ENCODE data around the gene ARPC2. TPM values are rescaled to one million over a fixed set of nuclear protein-coding genes. Genes with fewer than 3 reads are reported as not detected.

Gene ARPC2
- total RNA-seq, 1 donor from 2014 or later = 515 TPM

DNA sequence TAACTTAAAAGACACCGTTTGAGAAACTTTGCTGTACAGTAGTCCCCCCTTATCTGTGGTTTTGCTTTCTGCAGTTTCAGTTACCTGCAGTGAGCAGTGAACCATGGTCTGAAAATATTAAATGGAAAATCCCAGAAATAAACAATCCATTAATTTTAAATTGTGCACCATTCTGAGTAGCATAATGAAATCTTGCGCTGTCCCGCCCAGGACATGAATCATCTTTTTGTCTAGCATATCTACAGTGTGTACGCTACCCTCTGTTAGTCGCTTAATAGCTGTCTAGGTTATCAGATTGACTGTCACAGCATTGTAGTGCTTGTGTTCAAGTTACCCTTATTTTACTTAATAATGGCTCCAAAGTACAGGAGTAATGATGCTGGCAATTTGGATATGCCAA is 6.1 kb downstream of the ARPC2 start:
- H3K27me3 Mint-ChIP-seq = no peaks in the 10 kb centered on the region
- peaks cover 76% of the 10 kb centered on the region for H3K4me1 Mint-ChIP-seq
- H3K36me3 Mint-ChIP-seq (ENCODE audit: low read depth) = peaks cover 81% of the 10 kb centered on the region
- DNase-seq = no peak
- no peaks in the 10 kb centered on the region for H3K9me3 Mint-ChIP-seq
- intact Hi-C loops (cut with micrococcal nuclease) = no loop called here
- H3K27ac Mint-ChIP-seq = peak overlapping the region; percentile 49
- H3K4me3 Mint-ChIP-seq = peak overlapping the region; percentile 89

DNA sequence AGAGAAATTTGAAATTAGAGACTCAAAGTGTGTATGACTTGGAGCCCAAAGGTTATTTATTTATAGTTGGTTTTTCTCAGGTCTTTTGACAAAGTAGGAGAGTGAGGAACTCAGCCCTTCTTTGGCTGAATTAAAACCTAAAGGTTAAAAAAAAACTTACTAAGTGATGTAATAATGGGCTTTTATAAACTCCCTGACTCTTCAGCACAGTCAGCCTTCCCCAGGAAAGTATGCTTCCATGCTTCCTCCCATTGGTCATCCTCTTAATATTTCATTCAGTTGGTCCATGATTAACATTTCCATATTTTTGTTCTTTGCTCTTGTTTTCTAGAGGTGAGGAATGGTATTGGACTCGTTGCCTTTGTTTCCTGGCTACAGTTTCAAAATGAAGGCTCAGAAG is 7.2 kb downstream of the ARPC2 start:
- intact Hi-C loops (cut with micrococcal nuclease) = no loop called here
- H3K9me3 Mint-ChIP-seq = no peaks in the 10 kb centered on the region
- peaks cover 84% of the 10 kb centered on the region for H3K4me1 Mint-ChIP-seq
- no peak for DNase-seq
- no peaks in the 10 kb centered on the region for H3K27me3 Mint-ChIP-seq
- peak overlapping the region; percentile 87 for H3K27ac Mint-ChIP-seq
- peak overlapping the region; percentile 66 for H3K4me3 Mint-ChIP-seq
- H3K36me3 Mint-ChIP-seq (ENCODE audit: low read depth) = peaks cover 83% of the 10 kb centered on the region

DNA sequence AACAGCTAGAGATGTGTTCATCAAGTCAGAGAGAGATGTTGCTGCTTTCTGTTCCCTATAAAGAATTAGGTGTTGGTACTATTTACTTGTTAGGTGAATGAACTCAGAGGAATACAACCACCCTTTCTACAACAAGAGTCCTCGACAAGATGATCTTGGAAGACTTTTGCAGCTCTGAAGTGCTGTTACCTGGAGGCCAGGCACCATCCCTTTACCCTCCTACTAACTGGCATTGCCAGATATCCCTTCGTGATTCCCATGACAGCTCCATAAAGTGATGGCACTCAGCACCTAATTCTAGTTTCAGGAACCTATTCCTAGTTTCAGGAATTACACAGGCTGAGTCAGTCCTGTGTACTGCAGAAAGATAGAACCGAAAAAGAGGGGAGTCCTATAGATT is 9.9 kb downstream of the ARPC2 start:
- Mint-ChIP-seq H3K27me3 (no peaks in the 10 kb centered on the region), H3K4me1 (peaks cover 76% of the 10 kb centered on the region), H3K36me3 (ENCODE audit: low read depth) (peaks cover 78% of the 10 kb centered on the region), H3K27ac (peak overlapping the region; percentile 80), H3K4me3 (peak overlapping the region; percentile 48), H3K9me3 (peaks cover 4% of the 10 kb centered on the region)
- intact Hi-C loops (cut with micrococcal nuclease) = no loop called here
- no peak for DNase-seq

DNA sequence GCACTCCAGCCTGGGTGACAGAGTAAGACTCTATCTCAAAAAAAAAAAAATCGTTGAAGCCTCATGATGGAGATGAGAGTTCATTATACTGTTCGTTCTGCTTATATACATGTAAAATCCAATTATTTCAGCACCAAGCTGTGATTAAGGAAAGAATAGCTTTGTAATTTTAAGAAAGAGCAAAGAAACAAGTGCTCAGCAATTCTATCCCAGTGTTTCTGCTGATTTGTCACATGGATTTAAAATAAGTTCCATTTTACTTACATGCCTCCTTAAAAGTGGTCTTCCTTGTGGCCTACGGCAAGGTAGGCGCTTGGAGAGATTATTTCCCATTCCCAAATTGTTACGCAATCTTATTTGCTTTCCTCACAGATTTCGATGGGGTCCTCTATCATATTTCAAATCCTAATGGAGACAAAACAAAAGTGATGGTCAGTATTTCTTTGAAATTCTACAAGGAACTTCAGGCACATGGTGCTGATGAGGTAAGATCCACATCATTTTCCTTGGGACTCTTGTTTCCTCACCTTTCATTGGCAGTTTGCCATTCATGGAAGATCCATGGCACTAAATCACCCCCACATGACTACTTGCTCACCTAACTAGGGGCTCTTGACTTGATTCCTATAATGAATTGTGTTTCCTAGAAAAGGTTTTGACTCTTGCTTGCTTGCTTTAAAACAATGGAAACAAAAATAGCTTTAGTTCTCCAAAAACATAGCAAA is 11.5 kb downstream of the ARPC2 start:
- Mint-ChIP-seq H3K4me3 (peak overlapping the region; percentile 80), H3K36me3 (ENCODE audit: low read depth) (peaks cover 83% of the 10 kb centered on the region), H3K4me1 (peaks cover 62% of the 10 kb centered on the region), H3K9me3 (peaks cover 4% of the 10 kb centered on the region), H3K27me3 (no peaks in the 10 kb centered on the region), H3K27ac (peak overlapping the region; percentile 93)
- intact Hi-C loops (cut with micrococcal nuclease) = loop anchor here (1.0 to 2.0 kb wide), 4 partner anchors 10 to 42 kb away; partner anchors contain the start of genes AAMP and PNKD
- no peak for DNase-seq

DNA sequence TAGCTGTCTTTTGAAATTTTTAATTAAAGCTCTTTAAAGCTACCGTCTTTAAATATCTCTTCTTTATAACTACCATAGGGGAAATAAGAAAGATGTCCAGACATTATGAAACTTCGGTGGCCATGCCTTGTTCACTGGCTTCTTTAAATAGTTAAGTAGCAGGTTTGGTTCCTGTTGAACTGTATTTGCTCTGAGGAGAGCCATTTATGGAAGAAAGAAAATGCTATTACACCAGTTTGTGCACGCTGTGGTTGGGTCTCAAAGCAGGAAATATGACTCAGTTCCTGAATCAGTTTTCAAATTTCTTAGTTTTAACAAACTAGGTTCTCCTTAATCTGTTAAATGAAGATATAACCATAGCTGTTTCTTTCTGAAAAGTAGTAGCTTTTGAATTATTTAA is 12.2 kb downstream of the ARPC2 start:
- Mint-ChIP-seq H3K4me1 (peaks cover 58% of the 10 kb centered on the region), H3K27me3 (no peaks in the 10 kb centered on the region), H3K9me3 (peaks cover 4% of the 10 kb centered on the region), H3K36me3 (ENCODE audit: low read depth) (peaks cover 84% of the 10 kb centered on the region), H3K4me3 (peak overlapping the region; percentile 80), H3K27ac (peak overlapping the region; percentile 93)
- intact Hi-C loops (cut with micrococcal nuclease) = loop anchor here (1.0 to 2.0 kb wide), 4 partner anchors 11 to 43 kb away; partner anchors contain the start of genes AAMP and PNKD
- DNase-seq = peak; percentile 85

DNA sequence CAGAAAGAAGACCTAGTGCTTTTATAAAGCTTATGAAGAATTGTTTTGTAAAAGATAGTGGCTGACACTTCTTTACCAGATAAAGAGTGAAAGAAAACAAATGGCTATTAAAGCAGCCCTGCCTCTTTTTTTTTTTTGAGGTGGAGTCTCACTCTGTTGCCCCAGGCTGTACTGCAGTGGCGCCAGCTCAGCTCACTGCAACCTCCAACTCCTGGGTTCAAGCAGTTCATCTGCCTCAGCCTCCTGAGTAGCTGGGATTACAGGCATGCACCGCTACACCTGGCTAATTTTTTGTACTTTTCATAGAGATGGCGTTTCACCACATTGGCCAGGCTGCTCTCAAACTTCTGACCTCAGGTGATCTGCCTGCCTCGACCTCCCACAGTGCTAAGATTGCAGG is 12.9 kb downstream of the ARPC2 start:
- Mint-ChIP-seq H3K36me3 (ENCODE audit: low read depth) (peaks cover 84% of the 10 kb centered on the region), H3K4me3 (peak overlapping the region; percentile 77), H3K9me3 (peaks cover 4% of the 10 kb centered on the region), H3K27me3 (no peaks in the 10 kb centered on the region), H3K4me1 (peaks cover 52% of the 10 kb centered on the region), H3K27ac (peak overlapping the region; percentile 91)
- intact Hi-C loops (cut with micrococcal nuclease) = loop anchor here (1.0 to 2.0 kb wide), 4 partner anchors 12 to 44 kb away; partner anchors contain the start of genes AAMP and PNKD
- DNase-seq = peak; percentile 71

DNA sequence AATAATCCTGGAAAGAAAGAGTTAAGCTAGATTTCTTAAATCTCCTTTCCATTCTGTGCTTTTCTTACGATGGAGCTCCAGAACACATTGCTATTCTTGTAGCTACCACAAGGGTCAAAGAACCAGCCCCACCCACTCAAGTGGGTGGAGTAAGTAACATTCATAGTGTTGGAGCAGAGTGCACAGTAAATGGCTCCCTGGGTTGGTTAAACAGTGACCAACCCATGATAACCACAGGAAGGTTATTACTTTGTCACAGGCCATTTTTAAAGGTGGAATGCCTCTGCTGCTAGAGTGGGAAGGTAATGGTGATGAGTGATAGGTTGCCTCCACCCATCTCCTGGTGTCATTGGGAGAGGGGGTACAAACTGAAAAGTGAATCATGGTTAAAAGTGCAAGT is 13.9 kb downstream of the ARPC2 start:
- H3K36me3 Mint-ChIP-seq (ENCODE audit: low read depth) = peaks cover 83% of the 10 kb centered on the region
- intact Hi-C loops (cut with micrococcal nuclease) = no loop called here
- H3K27ac Mint-ChIP-seq = peak overlapping the region; percentile 91
- peaks cover 4% of the 10 kb centered on the region for H3K9me3 Mint-ChIP-seq
- H3K27me3 Mint-ChIP-seq = no peaks in the 10 kb centered on the region
- H3K4me1 Mint-ChIP-seq = peaks cover 43% of the 10 kb centered on the region
- DNase-seq = peak; percentile 78
- H3K4me3 Mint-ChIP-seq = peak overlapping the region; percentile 77

DNA sequence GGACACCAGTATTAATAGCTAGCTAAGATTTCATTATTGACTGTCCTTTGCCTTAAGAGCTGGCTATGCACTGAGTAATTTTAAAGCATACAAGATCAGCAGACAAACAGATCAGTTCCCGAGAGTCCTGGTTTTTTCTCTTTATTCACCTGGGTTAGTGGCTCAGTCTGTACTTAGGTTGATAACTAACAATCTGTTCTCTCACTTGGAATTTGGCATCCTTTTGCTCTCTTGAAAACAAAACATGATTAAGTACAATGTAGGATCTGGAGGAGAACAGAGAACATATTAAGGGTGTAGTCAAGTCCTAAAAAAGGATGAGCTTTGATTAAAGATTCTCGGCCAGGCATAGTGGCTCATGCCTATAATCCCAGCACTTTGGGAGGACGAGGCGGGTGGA is 16.6 kb downstream of the ARPC2 start:
- peaks cover 4% of the 10 kb centered on the region for H3K9me3 Mint-ChIP-seq
- H3K4me3 Mint-ChIP-seq = no peak overlapping the region
- intact Hi-C loops (cut with micrococcal nuclease) = no loop called here
- no peak for DNase-seq
- H3K27me3 Mint-ChIP-seq = no peaks in the 10 kb centered on the region
- peaks cover 27% of the 10 kb centered on the region for H3K4me1 Mint-ChIP-seq
- H3K27ac Mint-ChIP-seq = peak overlapping the region; percentile 62
- peaks cover 83% of the 10 kb centered on the region for H3K36me3 Mint-ChIP-seq (ENCODE audit: low read depth)

DNA sequence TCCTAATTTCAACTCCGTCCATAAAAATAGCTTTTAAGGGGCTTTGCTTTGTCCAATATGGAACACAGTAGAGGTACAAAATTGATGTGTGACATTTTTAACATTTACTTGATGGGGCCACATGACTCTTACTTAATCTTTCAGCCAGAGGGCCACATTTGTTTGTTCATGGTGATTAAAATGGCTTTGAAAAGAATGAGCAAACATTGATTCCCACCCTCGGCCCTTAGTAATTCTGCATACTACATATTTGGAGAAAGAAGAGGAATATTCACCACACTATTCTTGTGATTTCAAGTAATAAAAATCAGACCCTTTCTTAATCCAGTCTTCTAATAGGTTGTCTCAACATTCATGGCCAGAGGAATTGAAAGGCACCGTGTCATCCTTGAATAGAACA is 17.5 kb downstream of the ARPC2 start:
- peak overlapping the region; percentile 5 for H3K27ac Mint-ChIP-seq
- no peaks in the 10 kb centered on the region for H3K27me3 Mint-ChIP-seq
- no peak overlapping the region for H3K4me3 Mint-ChIP-seq
- intact Hi-C loops (cut with micrococcal nuclease) = no loop called here
- DNase-seq = no peak
- H3K9me3 Mint-ChIP-seq = peaks cover 4% of the 10 kb centered on the region
- H3K4me1 Mint-ChIP-seq = peaks cover 21% of the 10 kb centered on the region
- H3K36me3 Mint-ChIP-seq (ENCODE audit: low read depth) = peaks cover 85% of the 10 kb centered on the region

DNA sequence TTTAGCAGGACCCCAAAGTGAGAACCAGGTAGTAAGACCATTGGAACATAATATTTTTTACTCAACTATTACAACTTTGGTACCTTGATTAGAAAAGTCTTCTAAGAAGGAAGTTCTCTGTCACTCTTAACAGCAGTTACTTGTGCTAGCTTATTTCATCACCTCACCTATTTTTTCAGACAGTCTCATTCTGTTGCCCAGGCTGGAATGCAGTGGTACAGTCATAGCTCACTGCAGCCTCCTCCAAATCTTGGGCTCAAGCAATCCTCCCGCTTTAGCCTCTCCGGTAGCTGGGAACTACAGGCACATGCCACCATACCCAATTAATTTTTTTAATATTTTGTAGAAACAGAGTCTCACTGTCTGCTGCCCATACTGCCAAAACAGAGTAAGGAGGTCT is 18.0 kb downstream of the ARPC2 start:
- Mint-ChIP-seq H3K4me3 (no peak overlapping the region), H3K9me3 (peaks cover 4% of the 10 kb centered on the region), H3K27ac (peak overlapping the region; percentile 5), H3K27me3 (no peaks in the 10 kb centered on the region), H3K4me1 (peaks cover 21% of the 10 kb centered on the region), H3K36me3 (ENCODE audit: low read depth) (peaks cover 88% of the 10 kb centered on the region)
- no peak for DNase-seq
- intact Hi-C loops (cut with micrococcal nuclease) = no loop called here

DNA sequence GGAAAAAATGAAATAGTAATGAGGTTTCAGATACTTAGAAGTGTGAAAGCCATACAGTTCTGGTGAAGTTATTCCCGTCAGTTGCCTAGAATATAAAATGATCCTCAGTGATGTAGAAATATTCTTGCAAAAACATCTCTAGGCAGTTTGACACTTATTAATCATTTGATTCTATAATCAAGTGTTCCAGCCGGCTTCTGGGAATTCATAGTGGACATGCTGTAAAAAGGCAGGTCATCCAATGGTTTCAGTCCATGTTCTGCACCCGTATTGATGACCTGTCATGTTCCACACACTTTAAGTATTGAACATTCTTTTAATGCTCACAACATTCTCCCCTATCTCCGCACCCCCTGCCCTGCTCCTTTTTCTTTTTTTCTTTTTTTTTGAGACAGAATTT is 19.8 kb downstream of the ARPC2 start:
- no peaks in the 10 kb centered on the region for H3K9me3 Mint-ChIP-seq

DNA sequence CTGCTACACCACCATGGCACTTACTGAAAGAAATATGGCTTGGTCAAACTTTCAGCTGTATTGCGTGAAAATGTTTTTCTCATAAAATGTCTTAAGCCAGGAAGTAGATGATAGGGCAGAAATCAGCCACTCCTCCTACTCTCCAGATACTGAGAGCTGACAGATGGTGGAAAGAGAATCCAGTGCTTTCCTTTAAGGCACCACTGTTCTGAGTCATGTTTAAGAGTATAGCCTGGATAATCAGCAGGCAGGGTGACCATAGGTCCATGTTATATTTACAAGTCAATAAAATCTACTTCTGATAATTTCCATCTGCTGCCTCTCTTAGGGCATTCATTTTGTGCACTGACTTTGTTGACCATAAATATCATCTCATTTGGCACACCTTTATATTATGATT is 21.9 kb downstream of the ARPC2 start:
- H3K27ac Mint-ChIP-seq = no peak overlapping the region
- H3K4me1 Mint-ChIP-seq = peaks cover 11% of the 10 kb centered on the region
- peaks cover 81% of the 10 kb centered on the region for H3K36me3 Mint-ChIP-seq (ENCODE audit: low read depth)
- H3K27me3 Mint-ChIP-seq = no peaks in the 10 kb centered on the region
- DNase-seq = no peak
- no peaks in the 10 kb centered on the region for H3K9me3 Mint-ChIP-seq
- no peak overlapping the region for H3K4me3 Mint-ChIP-seq
- intact Hi-C loops (cut with micrococcal nuclease) = no loop called here

More for the DNA sequence above, 19.8 kb downstream of the ARPC2 start:
- no peak overlapping the region for H3K4me3 Mint-ChIP-seq
- no peak overlapping the region for H3K27ac Mint-ChIP-seq
- H3K36me3 Mint-ChIP-seq (ENCODE audit: low read depth) = peaks cover 85% of the 10 kb centered on the region
- intact Hi-C loops (cut with micrococcal nuclease) = loop anchor here (2.0 kb wide), 1 partner anchor 18 kb away; no protein-coding TSS in a partner anchor
- no peak for DNase-seq
- H3K27me3 Mint-ChIP-seq = no peaks in the 10 kb centered on the region
- peaks cover 9% of the 10 kb centered on the region for H3K4me1 Mint-ChIP-seq

DNA sequence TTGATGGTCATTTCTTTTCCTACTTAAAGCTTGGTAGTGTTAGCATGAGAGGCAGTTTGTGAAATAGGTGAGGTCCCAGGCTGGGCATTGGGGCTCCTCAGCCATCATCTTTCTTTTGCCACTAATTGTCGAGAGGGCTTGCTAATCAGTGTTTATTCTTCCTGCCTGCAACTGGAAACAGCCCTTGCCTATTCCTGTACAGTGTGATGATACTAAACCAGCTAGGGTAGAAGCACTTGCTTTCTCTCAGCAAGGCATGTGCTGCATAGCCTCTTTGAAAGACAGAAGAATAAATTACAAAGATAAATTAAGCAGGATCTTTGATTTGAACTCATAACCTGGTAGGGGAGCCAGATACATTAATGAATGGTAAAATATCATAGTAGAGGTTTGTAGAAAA is 27.2 kb downstream of the ARPC2 start:
- no peak for DNase-seq
- Mint-ChIP-seq H3K4me3 (no peak overlapping the region), H3K27me3 (no peaks in the 10 kb centered on the region), H3K27ac (no peak overlapping the region), H3K36me3 (ENCODE audit: low read depth) (peaks cover 78% of the 10 kb centered on the region), H3K4me1 (peaks cover 15% of the 10 kb centered on the region), H3K9me3 (no peaks in the 10 kb centered on the region)
- intact Hi-C loops (cut with micrococcal nuclease) = no loop called here

DNA sequence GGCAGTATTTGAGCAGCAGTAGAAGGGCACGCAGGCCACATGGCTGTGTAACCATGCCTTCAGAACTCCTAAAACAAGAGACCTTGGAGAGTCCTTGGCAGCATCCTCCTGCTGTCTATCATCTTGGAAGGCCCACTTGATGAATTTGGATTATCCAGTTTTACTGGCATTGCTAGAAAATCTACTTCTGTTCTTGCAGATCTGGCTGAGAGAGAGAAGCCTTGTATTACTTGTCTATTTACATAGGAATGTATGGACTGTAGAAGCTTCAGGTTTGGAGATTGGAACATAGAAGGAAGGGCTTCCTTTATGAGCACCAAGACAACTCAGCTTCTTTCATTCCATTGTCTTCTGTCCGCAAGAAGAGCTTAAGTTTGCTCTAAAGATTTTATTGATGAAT is 27.7 kb downstream of the ARPC2 start:
- Mint-ChIP-seq H3K4me1 (peaks cover 18% of the 10 kb centered on the region), H3K4me3 (no peak overlapping the region), H3K27ac (peak overlapping the region; percentile 0), H3K9me3 (no peaks in the 10 kb centered on the region), H3K36me3 (ENCODE audit: low read depth) (peaks cover 79% of the 10 kb centered on the region), H3K27me3 (no peaks in the 10 kb centered on the region)
- no peak for DNase-seq
- intact Hi-C loops (cut with micrococcal nuclease) = no loop called here

Data from activated CD4-positive, alpha-beta T cell treated with anti-CD3 and anti-CD28 coated beads, Interleukin-2, amount 10 ng/mL, durations not matched to agents 24 days and 14 days (primary cell).